ENCODE data around the gene OSBPL10.

GRCh38 chr3:31639828-31640227 is 341.2 kb downstream of the OSBPL10 start:
- TF ChIP-seq, protein P1, sequence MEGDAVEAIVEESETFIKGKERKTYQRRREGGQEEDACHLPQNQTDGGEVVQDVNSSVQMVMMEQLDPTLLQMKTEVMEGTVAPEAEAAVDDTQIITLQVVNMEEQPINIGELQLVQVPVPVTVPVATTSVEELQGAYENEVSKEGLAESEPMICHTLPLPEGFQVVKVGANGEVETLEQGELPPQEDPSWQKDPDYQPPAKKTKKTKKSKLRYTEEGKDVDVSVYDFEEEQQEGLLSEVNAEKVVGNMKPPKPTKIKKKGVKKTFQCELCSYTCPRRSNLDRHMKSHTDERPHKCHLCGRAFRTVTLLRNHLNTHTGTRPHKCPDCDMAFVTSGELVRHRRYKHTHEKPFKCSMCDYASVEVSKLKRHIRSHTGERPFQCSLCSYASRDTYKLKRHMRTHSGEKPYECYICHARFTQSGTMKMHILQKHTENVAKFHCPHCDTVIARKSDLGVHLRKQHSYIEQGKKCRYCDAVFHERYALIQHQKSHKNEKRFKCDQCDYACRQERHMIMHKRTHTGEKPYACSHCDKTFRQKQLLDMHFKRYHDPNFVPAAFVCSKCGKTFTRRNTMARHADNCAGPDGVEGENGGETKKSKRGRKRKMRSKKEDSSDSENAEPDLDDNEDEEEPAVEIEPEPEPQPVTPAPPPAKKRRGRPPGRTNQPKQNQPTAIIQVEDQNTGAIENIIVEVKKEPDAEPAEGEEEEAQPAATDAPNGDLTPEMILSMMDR (IDR thresholded peaks at IDR 0.05): no peak
- no peak for TF ChIP-seq POLR2AphosphoS5 (IDR thresholded peaks at IDR 0.05)
